ELF-1 (cell line): ENCODE data around the gene EYA4.
"Not testable (repeated sequence)": the region's sequence is repeated elsewhere in the genome, so short reads cannot be mapped to it uniquely, and the experiment has no call there.

ENCODE experiments used
- DNase-seq: peaks from one replicate; pipeline ENCODE4 v3.0.0-alpha.2; 2016; ENCODE audit warnings: low read depth, low spot score

EYA4 gene

GRCh38 chr6:133396984-133397348 is 155.8 kb downstream of the EYA4 start:
- DNase-seq = no peak

GRCh38 chr6:133397601-133398000 is 156.4 kb downstream of the EYA4 start:
- not testable (repeated sequence) for DNase-seq

- DNase-seq = no peak
These were observed 158.3 kb downstream of the EYA4 start for GRCh38 chr6:133399426-133399825.

- DNase-seq = no peak
These were observed 163.0 kb downstream of the EYA4 start for GRCh38 chr6:133404151-133404550.

GRCh38 chr6:133404728-133405127 is 163.6 kb downstream of the EYA4 start:
- DNase-seq = no peak

GRCh38 chr6:133407320-133408100 is 166.4 kb downstream of the EYA4 start:
- DNase-seq = no peak

GRCh38 chr6:133408132-133408531 is 167.0 kb downstream of the EYA4 start:
- DNase-seq = no peak

GRCh38 chr6:133408543-133408942 is 167.4 kb downstream of the EYA4 start:
- no peak for DNase-seq

GRCh38 chr6:133410638-133411435 is 169.7 kb downstream of the EYA4 start:
- peak; percentile 92 for DNase-seq

GRCh38 chr6:133411757-133412156 is 170.6 kb downstream of the EYA4 start:
- no peak for DNase-seq

GRCh38 chr6:133415262-133415661 is 174.1 kb downstream of the EYA4 start:
- DNase-seq = no peak

- DNase-seq = no peak
These were observed 177.0 kb downstream of the EYA4 start for GRCh38 chr6:133418108-133418507.

- DNase-seq = no peak
These were observed 182.1 kb downstream of the EYA4 start for GRCh38 chr6:133423242-133423641.

GRCh38 chr6:133424359-133424758 is 183.2 kb downstream of the EYA4 start:
- DNase-seq = no peak

- no peak for DNase-seq
These were observed 184.9 kb downstream of the EYA4 start for GRCh38 chr6:133426038-133426437.

- peak; percentile 15 for DNase-seq
These were observed 187.1 kb downstream of the EYA4 start for GRCh38 chr6:133428295-133428694.

GRCh38 chr6:133430530-133430929 is 189.4 kb downstream of the EYA4 start:
- DNase-seq = no peak

GRCh38 chr6:133431031-133431430 is 189.9 kb downstream of the EYA4 start:
- DNase-seq = peak; percentile 14

GRCh38 chr6:133432021-133432989 is 191.1 kb downstream of the EYA4 start:
- peak; percentile 63 for DNase-seq

GRCh38 chr6:133435065-133435728 is 194.0 kb downstream of the EYA4 start:
- no peak for DNase-seq

GRCh38 chr6:133436652-133437051 is 195.5 kb downstream of the EYA4 start:
- DNase-seq = no peak
